Small intestine (tissue), 7 donors: Measurements from ENCODE around the gene TNS1. TPM values are rescaled to one million over a fixed set of nuclear protein-coding genes. Genes with fewer than 3 reads are reported as not detected.

Experiments
- DNase-seq, 2 donors: peaks; one replicate each; pipeline versions ENCODE4 v3.0.0 to v3.0.0-alpha.2; 2013
- FAIRE-seq: peaks from 2 replicates; lab custom pipeline; 2012; peaks lifted over from hg19 to GRCh38; lab: Jason Lieb, UNC
- H3K27ac ChIP-seq, 3 donors: one replicate each; pipeline ENCODE4 v1.5.1; 2013; ENCODE audit warnings: low read length in 2 of 3, mild to moderate bottlenecking in 2 of 3, control low read depth in 1 of 3, inconsistent platforms in 1 of 3, low read depth in 1 of 3, moderate library complexity in 1 of 3
- H3K27me3 ChIP-seq, 3 donors: one replicate each; pipeline ENCODE4 v1.6.1; 2013; ENCODE audit warnings: low read length in 3 of 3, inconsistent platforms in 1 of 3; ENCODE audit not compliant: control insufficient read depth in 3 of 3, insufficient read depth in 3 of 3
- H3K36me3 ChIP-seq, 3 donors: one replicate each; pipeline ENCODE4 v1.6.1; 2013; ENCODE audit warnings: low read length in 3 of 3, inconsistent platforms in 1 of 3, low read depth in 1 of 3, mild to moderate bottlenecking in 1 of 3, moderate library complexity in 1 of 3; ENCODE audit not compliant: control insufficient read depth in 3 of 3, insufficient read depth in 2 of 3
- H3K4me1 ChIP-seq, 3 donors: one replicate each; pipeline ENCODE4 v1.6.1; 2013; ENCODE audit warnings: low read length in 2 of 3, inconsistent platforms in 1 of 3, low read depth in 1 of 3, mild to moderate bottlenecking in 1 of 3, moderate library complexity in 1 of 3; ENCODE audit not compliant: control insufficient read depth in 3 of 3, insufficient read depth in 2 of 3
- H3K4me3 ChIP-seq, 3 donors: one replicate each; pipeline ENCODE4 v1.5.1; 2013; ENCODE audit warnings: low read length in 3 of 3, control low read depth in 1 of 3, inconsistent platforms in 1 of 3, low read depth in 1 of 3, mild to moderate bottlenecking in 1 of 3, moderate library complexity in 1 of 3
- H3K9me3 ChIP-seq, 2 donors: one replicate each; pipeline ENCODE4 v1.6.1; 2013; ENCODE audit warnings: low read depth in 1 of 2, low read length in 1 of 2; ENCODE audit not compliant: control insufficient read depth in 2 of 2, insufficient read depth in 1 of 2
- WGBS, 3 donors: extraction: QIAGEN DNeasy Blood & Tissue Kit; methylation state at CpG; one replicate each; pipeline ENCODE4 v1.1.7; 2013; 5-methylcytosine and 5-hydroxymethylcytosine counted together
- polyA plus RNA-seq, 4 donors: library from polyadenylated mRNA; stranded (reverse) in 3 of 4; unstranded in 1 of 4; fragments of 200-250 nt in 3 of 4; fragments of 120-200 nt in 1 of 4; gene quantifications; one replicate each; pipeline versions ENCODE4 v1.2.1 to v1.2.3, GENCODE V29; 2013
- donor health status: healthy with polysubstance abuse.
- donor health status: control.
- donor health status: control.
- donor health status: Bipolar disorder and iron deficiency.
- donor health status: healthy.

Gene TNS1
- polyA plus RNA-seq, 4 donors = 1.3 to 52.1 (median 9.8) TPM

DNA sequence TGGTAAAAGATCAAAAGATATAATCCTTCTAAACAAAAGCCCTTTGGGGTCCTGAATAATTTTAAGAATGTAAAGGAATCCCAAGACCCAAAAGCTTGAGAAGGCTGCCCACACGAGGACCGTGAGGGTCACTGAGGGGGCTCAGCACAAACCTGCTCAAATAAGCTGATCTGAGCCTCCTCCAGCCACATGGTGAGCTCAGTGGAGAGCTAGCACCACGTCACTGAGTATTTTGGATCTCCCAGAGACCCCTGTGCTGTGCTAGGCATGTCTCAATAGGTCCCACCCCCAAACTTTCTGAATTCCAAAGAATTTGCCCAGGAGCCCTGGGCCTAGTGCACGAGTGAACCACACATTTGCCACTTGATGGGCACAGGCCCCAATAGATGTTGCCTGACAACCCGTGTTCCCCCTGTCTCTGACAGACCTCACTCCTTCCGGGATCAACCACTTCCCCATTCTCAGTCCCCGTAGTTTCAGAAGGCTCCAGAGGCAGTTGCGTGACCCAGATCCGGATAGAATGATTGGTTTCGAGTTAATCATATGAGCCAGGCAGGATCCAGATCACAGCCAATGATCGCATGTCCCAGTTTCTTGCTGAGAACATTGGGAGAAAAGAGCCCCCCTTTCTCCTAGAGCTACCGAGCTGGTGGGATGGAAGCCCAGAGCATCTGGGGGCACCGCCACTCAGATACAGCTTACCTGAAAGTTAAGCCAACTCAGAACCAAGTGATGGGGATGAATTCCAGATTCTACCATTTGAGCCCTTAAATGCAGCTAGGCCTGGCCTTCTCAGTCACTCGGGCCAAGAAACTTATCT is 203.8 kb downstream of the TNS1 start:
- DNase-seq = no peak
- WGBS, 3 donors = 63 to 83% (median 70%) methylated on average over 14 of the region's 14 CpGs
- peak overlapping the region in 1 of 3 donors; percentile 25 for H3K27ac ChIP-seq
- no peaks in the 10 kb centered on the region for H3K9me3 ChIP-seq
- FAIRE-seq = no peak
- peaks cover 0 to 11% (median 0%) of the 10 kb centered on the region in 3 donors for H3K4me1 ChIP-seq
- no peaks in the 10 kb centered on the region for H3K27me3 ChIP-seq
- peaks cover 0 to 21% (median 0%) of the 10 kb centered on the region in 3 donors for H3K36me3 ChIP-seq
- H3K4me3 ChIP-seq = no peak overlapping the region

DNA sequence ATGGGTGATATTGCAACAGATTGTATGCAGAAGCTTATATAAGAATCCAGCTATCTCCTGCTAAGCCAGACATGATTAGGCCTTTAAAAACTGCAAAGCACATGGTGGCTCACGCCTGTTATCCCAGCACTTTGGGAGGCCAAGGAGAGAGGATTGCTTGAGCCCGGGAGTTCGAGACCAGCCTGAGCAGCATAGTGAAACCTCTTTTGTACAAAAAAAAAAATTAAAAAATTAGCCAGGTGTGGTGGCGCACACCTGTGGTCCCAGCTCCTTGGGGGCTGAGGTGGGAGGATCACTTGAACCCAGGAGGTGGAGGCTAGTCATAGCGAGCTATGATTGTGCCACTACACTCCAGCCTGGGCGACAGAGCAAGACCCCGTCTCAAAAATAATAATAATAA is 204.6 kb downstream of the TNS1 start:
- no peaks in the 10 kb centered on the region for H3K9me3 ChIP-seq
- H3K4me1 ChIP-seq = peaks cover 0 to 11% (median 0%) of the 10 kb centered on the region in 3 donors
- no peak overlapping the region for H3K27ac ChIP-seq
- H3K36me3 ChIP-seq = peaks cover 0 to 18% (median 0%) of the 10 kb centered on the region in 3 donors
- H3K27me3 ChIP-seq = no peaks in the 10 kb centered on the region
- no peak overlapping the region for H3K4me3 ChIP-seq
- DNase-seq = no peak
- 91 to 93% (median 91%) methylated on average over 7 of the region's 7 CpGs for WGBS, 3 donors
- no peak for FAIRE-seq

DNA sequence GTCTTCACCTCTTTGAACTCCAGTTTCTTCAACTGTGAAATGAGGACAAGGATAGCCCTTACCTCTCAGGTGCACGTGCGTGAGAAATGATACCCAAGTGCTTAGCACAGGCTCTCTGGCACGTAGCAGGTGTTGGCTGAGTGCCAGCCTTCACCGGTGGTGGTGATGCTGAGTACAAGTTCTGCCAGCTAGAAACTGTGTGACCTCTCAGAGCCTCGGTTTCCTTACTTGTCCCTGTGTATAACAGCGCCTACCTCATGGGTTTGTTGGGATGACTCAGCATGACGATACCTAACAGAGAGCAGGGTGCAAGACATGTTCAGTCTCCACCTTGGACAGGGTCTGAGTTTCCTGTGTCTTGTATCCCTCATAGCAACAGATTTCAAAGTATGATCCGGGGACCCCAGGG is 205.1 kb downstream of the TNS1 start:
- peaks cover 0 to 13% (median 0%) of the 10 kb centered on the region in 3 donors for H3K36me3 ChIP-seq
- H3K27me3 ChIP-seq = no peaks in the 10 kb centered on the region
- H3K4me1 ChIP-seq = peaks cover 0 to 11% (median 0%) of the 10 kb centered on the region in 3 donors
- H3K9me3 ChIP-seq = no peaks in the 10 kb centered on the region
- no peak overlapping the region for H3K4me3 ChIP-seq
- FAIRE-seq (no peak), DNase-seq (peak in 1 of 2 donors; percentile 10)
- WGBS, 3 donors = 23 to 60% (median 38%) methylated on average over 8 of the region's 8 CpGs
- H3K27ac ChIP-seq = no peak overlapping the region

DNA sequence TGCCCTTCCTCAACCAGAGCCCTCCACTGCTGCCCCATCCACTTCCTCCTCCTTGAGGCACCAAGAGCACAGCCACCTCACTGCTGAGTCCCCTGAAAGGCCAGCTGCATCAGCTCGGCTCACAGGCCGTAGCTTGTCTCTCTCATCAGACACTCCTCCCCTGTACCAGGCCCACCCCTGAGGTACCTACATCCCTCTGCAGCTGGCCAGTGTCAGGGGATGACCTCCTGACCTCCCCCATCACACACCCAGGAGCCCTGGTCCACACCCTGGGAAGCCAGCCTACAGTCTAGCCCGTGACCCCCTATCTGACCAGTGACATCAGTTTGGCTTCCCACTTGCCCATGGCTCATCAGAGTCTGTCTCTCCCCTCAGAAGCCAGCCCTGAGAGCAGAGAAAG is 205.6 kb downstream of the TNS1 start:
- H3K9me3 ChIP-seq = no peaks in the 10 kb centered on the region
- no peaks in the 10 kb centered on the region for H3K27me3 ChIP-seq
- H3K36me3 ChIP-seq = peaks cover 0 to 10% (median 0%) of the 10 kb centered on the region in 3 donors
- no peak overlapping the region for H3K4me3 ChIP-seq
- no peak overlapping the region for H3K27ac ChIP-seq
- peaks cover 0 to 7% (median 0%) of the 10 kb centered on the region in 3 donors for H3K4me1 ChIP-seq
- no peak for DNase-seq
- FAIRE-seq = no peak
- 49 to 74% (median 65%) methylated on average over 3 of the region's 3 CpGs for WGBS, 3 donors

DNA sequence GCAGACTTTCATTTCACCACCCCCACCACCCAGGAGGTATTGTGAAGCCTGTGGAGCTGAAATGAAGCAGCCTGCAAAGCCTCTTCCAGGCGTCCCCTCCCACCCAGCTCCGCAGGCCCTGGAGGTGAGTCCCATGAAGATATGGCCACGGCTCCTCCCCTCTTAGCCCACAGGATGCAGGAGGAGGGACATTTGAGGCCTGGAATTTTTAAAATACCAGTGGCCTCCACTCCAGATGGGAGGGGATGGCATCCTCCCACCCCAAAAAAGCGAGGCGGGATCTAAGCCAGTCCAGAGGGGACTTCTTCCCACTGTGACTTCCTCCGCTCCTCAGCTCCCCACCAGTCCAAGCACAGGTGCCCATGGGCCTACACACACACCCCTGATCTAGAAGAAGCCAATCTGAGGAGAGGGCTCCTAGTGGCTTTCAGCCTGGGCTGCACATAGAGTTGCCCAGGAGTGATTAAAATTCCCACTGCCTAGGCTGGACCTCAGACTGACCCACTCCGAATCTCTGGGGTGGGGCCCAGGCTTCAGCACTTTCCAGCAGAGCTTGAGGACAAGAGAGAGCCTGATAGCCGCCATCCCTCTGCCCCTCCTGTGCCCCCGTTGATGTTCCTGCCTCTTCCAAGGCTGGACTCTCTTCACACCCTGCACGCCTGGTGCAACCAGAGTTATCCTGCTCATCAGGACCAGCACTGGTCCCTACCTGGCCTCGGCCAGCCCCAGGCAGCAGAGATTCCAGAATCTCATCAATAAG is 206.9 kb downstream of the TNS1 start:
- Histone ChIP-seq H3K36me3 (peaks cover 0 to 5% (median 0%) of the 10 kb centered on the region in 3 donors), H3K27ac (no peak overlapping the region), H3K4me1 (no peaks in the 10 kb centered on the region), H3K9me3 (no peaks in the 10 kb centered on the region), H3K4me3 (no peak overlapping the region), H3K27me3 (no peaks in the 10 kb centered on the region)
- 80 to 83% (median 83%) methylated on average over 11 of the region's 11 CpGs for WGBS, 3 donors
- FAIRE-seq (no peak), DNase-seq (no peak)

DNA sequence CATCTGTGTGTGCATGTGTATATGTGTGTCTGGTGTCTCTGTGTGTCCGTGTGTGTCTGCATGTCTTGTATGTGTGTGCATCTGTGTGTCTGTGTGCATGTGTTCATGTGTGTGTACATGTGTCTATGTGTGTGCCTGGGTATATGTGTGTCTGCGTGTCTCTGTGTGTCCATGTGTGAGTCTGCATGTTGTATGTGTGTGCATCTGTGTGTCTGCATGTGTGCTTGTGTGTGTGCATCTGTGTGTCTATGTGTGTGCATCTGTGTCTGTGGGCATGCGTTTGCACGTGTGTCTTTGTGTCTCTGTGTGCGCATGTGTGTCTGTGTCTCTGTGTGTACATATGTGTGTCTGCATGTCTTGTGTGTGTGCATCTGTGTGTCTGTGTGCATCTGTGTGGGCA is 207.7 kb downstream of the TNS1 start:
- H3K27me3 ChIP-seq = no peaks in the 10 kb centered on the region
- FAIRE-seq = no peak
- 91 to 96% (median 93%) methylated on average over 5 of the region's 5 CpGs for WGBS, 3 donors
- peaks cover 0 to 5% (median 0%) of the 10 kb centered on the region in 3 donors for H3K36me3 ChIP-seq
- H3K27ac ChIP-seq = no peak overlapping the region
- H3K9me3 ChIP-seq = no peaks in the 10 kb centered on the region
- H3K4me3 ChIP-seq = no peak overlapping the region
- no peak for DNase-seq
- H3K4me1 ChIP-seq = no peaks in the 10 kb centered on the region

DNA sequence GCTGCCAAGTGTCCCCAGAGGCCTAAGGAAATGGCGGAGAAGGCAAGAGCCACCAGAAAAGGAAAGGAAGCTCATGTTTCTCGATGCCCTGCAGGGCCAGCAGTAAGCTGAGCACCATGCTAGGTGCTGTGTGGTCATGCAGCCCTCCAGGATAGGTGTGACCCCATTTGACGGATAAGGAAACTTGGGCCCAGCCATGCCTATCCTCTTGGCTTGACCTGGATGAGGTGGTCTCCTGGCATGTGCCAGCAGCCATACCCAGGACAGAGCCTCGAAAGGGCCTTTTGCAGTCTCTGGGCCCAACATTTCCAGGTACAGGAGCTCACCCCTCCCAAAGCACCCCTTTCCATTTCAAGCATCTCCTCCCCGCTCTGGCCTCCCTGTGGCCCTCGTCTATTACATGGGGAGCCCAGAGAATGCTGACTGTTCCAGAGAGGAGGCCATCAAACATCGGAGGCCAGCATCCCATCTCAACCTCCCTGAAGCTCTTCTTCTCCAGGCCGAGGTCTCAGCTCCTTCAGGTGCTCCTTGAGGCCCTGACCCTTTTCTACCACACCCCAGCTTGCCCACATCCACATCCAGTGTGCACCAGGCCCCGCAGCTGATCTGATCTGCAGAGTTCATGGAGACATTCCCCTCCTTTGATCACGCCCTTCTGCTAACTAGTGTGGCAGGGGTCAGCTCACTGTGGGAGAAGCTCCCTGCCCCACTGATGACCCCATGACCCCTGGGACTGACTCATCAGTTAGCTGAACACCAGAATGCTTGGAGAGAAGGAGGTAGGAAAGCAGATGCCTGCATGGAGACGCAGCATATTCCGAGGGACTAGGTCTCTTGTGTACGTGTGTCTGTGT is 208.4 kb downstream of the TNS1 start:
- FAIRE-seq (no peak), DNase-seq (no peak)
- Histone ChIP-seq H3K4me1 (peaks cover 0 to under 1% (median 0%) of the 10 kb centered on the region in 3 donors), H3K27me3 (no peaks in the 10 kb centered on the region), H3K27ac (no peak overlapping the region), H3K9me3 (no peaks in the 10 kb centered on the region), H3K36me3 (peaks cover 0 to 3% (median 0%) of the 10 kb centered on the region in 3 donors), H3K4me3 (no peak overlapping the region)
- WGBS, 3 donors = 81 to 86% (median 86%) methylated on average over 13 of the region's 13 CpGs
